Mesothelial cell of epicardium (in vitro differentiated cells): ENCODE results near the gene CCDC50. TPM values are rescaled to one million over a fixed set of nuclear protein-coding genes. Genes with fewer than 3 reads are reported as not detected.

Experiments
- DNase-seq, 2 experiments: peaks; one replicate each; pipeline ENCODE4 v3.0.0; 2021; ENCODE audit warnings: low spot score in 2 of 2; ENCODE audit not compliant: unreplicated experiment in 2 of 2
- H3K27ac Mint-ChIP-seq: 2 replicates; pipeline ENCODE4 v1.8.0; 2021; ENCODE audit warnings: mixed read lengths
- H3K27me3 Mint-ChIP-seq: 2 replicates; pipeline ENCODE4 v1.8.0; 2021; ENCODE audit warnings: low read depth, mixed read lengths
- H3K36me3 Mint-ChIP-seq: 2 replicates; pipeline ENCODE4 v1.8.0; 2021; ENCODE audit warnings: mixed read lengths
- H3K4me1 Mint-ChIP-seq: 2 replicates; pipeline ENCODE4 v1.8.0; 2021; ENCODE audit warnings: mixed read lengths
- H3K4me3 Mint-ChIP-seq: 2 replicates; pipeline ENCODE4 v1.8.0; 2021; ENCODE audit warnings: mild to moderate bottlenecking, moderate library complexity, mixed read lengths
- H3K9me3 Mint-ChIP-seq: 2 replicates; pipeline ENCODE4 v1.8.0; 2021; ENCODE audit warnings: mixed read lengths
- CTCF ChIP-seq: fragments of 200-600 bp; sonication (generic); IDR thresholded peaks from one replicate; pipeline ENCODE4 v1.5.0; 2021; ENCODE audit warnings: antibody characterized with exemption; ENCODE audit not compliant: unreplicated experiment
- total RNA-seq: library from RNA; stranded (reverse); gene quantifications from 3 replicates; pipeline ENCODE4 v1.2.1, GENCODE V29; 2021

CCDC50 gene
- total RNA-seq, 1 donor from 2014 or later, result 63.2 TPM

- Mint-ChIP-seq H3K4me3 (no peak overlapping the region), H3K36me3 (peaks cover 35% of the 10 kb centered on the region), H3K9me3 (peaks cover 11% of the 10 kb centered on the region), H3K27ac (peak overlapping the region; percentile 15), H3K4me1 (peaks cover 27% of the 10 kb centered on the region), H3K27me3 (no peaks in the 10 kb centered on the region)
- no peak for TF ChIP-seq CTCF
- no peak for DNase-seq
Observed at GRCh38 chr3:191381303-191381702, 52.1 kb downstream of the CCDC50 start.

- no peak for DNase-seq
- Mint-ChIP-seq H3K4me3 (no peak overlapping the region), H3K27me3 (no peaks in the 10 kb centered on the region), H3K27ac (peak overlapping the region; percentile 58), H3K36me3 (peaks cover 38% of the 10 kb centered on the region), H3K9me3 (peaks cover 11% of the 10 kb centered on the region), H3K4me1 (peaks cover 15% of the 10 kb centered on the region)
- TF ChIP-seq CTCF, result no peak
Observed at GRCh38 chr3:191382661-191383060, 53.5 kb downstream of the CCDC50 start.

- Mint-ChIP-seq H3K4me1 (peaks cover 12% of the 10 kb centered on the region), H3K9me3 (peaks cover 11% of the 10 kb centered on the region), H3K27me3 (no peaks in the 10 kb centered on the region), H3K4me3 (no peak overlapping the region), H3K27ac (peak overlapping the region; percentile 58), H3K36me3 (peaks cover 38% of the 10 kb centered on the region)
- no peak for DNase-seq
- no peak for TF ChIP-seq CTCF
Observed at GRCh38 chr3:191383124-191383523, 53.9 kb downstream of the CCDC50 start.

GRCh38 chr3:191385101-191385500 lies 55.9 kb downstream of the CCDC50 start:
- Mint-ChIP-seq H3K9me3 (peaks cover 11% of the 10 kb centered on the region), H3K27ac (no peak overlapping the region), H3K4me3 (no peak overlapping the region), H3K36me3 (peaks cover 47% of the 10 kb centered on the region), H3K4me1 (peaks cover 5% of the 10 kb centered on the region), H3K27me3 (no peaks in the 10 kb centered on the region)
- no peak for DNase-seq
- TF ChIP-seq CTCF, result no peak

- Mint-ChIP-seq H3K36me3 (peaks cover 47% of the 10 kb centered on the region), H3K4me3 (no peak overlapping the region), H3K4me1 (peaks cover 5% of the 10 kb centered on the region), H3K27me3 (no peaks in the 10 kb centered on the region), H3K9me3 (peaks cover 11% of the 10 kb centered on the region), H3K27ac (no peak overlapping the region)
- no peak for DNase-seq
- no peak for TF ChIP-seq CTCF
Observed at GRCh38 chr3:191387441-191388077, 58.4 kb downstream of the CCDC50 start.

- DNase-seq, result no peak
- Mint-ChIP-seq H3K9me3 (peaks cover 11% of the 10 kb centered on the region), H3K4me3 (no peak overlapping the region), H3K27me3 (no peaks in the 10 kb centered on the region), H3K4me1 (no peaks in the 10 kb centered on the region), H3K36me3 (peaks cover 44% of the 10 kb centered on the region), H3K27ac (no peak overlapping the region)
- TF ChIP-seq CTCF, result peak; percentile 36
Observed at GRCh38 chr3:191388823-191389222, 59.6 kb downstream of the CCDC50 start.
